NCI-H526 treated with DMSO at 0.1 percent for 48 hours (cell line): ENCODE results near the gene AGAP9.
"Not testable (repeated sequence)": the region's sequence is repeated elsewhere in the genome, so short reads cannot be mapped to it uniquely, and the experiment has no call there.

ENCODE experiments used
- DNase-seq: peaks from one replicate; lab custom pipeline; 2025; lab: John Stamatoyannopoulos, UW

The AGAP9 gene

DNA sequence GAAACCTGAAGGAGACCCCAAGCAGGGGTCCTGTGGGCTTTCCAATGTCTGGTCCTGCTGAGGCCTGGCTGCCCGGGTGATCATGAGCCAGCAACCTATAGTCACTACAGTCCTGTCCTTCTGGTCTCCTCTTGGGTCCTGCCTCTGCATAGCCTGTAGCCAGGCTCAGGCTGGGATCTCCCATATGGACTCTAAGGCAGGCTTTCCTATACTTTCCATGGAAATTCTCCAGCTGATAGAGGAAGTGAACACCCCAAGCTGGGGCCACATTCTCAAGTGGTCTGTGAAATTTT is 66.0 kb downstream of the AGAP9 start:
- DNase-seq, result no peak

DNA sequence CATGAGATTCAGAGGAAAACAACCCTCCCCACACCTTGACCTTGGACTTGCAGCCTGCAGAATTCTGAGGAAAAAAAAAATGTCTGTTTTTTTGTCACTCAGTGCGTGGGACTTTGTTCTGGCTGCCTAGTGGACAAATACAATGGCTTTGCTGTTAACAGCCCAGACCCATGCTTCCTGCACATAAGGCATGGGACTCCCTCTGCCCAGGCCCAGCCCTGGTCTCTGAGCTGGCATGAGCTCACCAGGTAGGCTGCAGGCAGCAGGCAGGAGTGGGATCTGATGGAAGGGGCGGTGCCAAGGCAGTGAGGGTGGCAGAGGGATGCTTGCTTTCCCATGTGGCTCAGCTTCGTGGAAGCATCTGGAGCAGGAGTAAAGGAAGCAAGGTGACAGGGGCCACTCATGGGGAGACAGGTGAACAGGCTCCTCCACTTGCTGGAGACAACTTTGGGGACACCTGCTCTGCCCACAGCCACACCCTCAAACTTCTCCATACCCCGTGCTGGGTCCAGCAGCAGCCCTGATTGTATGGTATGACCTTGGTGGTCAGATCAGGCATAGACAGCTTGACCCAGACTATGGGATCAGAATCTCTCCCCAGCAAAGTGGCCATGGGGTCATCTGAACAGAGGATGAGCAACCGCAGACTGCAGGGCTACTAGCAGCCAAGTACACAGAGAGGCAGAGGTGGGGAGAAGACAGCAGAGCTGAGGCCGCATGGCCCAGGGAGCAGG is 66.5 kb downstream of the AGAP9 start:
- DNase-seq, result no peak

DNA sequence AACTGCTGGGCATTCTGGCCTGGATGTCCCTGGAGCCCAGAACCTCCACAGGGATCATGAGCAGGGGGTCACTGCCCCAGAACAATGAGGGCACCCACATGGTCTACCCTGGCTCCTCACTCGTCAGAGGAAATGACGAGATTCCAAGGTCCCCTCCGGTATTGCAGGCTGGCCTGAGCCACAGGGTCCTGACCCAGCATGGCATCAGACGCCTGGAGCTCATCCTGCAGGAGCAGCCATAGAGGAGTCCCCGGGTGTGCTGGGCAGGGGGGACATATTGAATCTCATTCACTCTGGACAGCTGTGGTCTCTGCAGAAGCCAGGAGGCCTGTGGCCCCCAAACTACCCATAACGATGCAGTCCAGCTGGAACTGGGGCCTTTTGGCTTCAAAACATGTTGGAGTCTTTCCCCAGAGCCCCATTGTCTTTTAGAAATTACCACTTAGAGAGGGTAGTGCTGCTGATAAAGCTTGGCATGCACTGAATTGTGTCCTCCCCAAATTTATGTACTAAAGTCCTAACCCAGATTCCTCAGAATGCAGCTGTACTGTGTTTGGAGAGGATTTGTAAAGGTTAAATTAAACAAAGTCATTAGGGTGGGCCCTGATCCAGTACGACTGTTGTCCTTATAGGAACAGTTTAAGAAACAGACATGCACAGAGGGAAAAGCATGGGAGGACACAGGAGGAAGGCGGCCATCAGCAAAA is 67.2 kb downstream of the AGAP9 start:
- DNase-seq, result no peak

DNA sequence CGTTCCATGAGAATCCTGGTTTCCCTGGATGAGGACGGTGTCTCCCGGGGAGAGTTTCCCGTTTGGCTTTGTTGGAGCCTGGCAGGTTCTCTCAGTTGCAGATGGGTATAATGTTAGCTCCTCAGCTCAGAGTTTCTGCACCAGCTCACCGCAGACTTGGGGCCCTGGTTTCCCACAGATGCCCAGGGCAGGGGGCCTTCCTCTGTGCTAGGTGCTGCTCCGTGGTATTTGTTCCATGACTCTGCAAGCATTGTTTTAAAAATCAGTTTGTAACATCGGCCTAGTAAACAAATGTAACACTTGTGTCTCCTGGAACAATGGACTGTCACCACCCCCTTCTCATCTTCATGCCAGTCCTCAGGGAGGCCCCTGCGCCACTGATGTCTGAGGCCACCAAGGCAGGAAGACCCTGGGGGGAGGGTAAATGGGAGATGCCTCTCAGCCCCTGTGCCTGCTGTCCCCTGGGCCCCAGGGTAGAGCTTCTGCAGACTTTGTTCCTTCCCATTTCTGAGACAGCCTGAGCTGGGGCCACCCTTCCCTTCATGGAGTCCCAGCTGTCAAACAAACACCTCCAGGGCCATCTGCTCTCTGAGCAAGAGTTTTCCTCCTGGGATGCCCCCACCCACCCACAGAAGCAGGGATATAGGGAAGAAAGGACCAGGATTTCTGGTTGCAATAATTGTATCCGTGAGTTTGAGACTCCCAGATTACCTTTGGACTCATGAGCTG is 67.9 kb downstream of the AGAP9 start:
- DNase-seq, result not testable (repeated sequence)

DNA sequence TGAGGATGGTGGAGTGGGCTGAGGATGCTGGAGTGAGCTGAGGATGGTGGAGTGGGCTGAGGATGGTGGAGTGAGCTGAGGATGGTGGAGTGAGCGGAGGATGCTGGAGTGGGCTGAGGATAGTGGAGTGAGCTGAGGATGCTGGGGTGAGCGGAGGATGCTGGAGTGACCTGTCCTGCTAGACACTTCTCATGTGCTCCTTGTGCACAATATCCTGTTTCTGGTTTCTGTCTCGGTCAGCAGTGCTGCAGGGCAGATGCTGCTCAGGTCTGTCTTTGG is 68.7 kb downstream of the AGAP9 start:
- DNase-seq, result no peak

DNA sequence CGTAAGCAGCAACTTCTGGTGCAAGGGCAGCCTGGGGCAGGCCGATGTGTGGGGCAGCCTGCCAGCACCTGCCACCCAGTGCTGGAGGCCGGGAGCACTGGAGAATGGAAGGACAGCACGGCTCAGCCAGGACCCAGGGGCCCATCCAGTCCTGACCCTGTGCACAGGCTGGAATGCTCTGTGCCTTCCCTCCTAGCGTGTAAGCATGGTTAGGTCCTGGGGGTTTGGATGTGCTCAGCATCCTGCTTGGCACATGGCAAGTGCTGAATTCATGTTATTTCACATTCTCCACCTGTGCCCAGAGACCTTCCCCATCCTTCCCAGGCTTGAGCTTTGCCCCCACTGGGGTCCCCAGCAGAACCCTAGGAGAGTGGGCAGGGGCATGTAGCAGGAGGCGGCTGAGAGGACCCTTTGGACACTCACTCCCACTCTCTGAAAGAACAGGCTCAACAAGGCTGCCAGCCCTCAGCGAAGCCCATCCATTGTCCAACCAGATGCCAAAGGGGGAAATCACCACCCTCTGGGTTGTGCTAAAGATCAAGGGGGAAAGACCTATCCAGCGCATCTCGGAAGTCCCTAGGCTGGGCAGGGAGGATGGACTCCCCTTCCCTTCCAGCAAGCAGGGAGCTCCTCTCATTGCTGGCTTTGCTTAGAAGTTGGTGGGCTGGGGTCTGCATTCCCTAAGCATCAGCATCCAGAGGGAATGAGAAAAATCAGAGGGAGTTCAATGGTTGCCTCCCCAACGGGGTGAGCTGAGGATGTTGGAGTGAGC is 69.2 kb downstream of the AGAP9 start:
- no peak for DNase-seq

DNA sequence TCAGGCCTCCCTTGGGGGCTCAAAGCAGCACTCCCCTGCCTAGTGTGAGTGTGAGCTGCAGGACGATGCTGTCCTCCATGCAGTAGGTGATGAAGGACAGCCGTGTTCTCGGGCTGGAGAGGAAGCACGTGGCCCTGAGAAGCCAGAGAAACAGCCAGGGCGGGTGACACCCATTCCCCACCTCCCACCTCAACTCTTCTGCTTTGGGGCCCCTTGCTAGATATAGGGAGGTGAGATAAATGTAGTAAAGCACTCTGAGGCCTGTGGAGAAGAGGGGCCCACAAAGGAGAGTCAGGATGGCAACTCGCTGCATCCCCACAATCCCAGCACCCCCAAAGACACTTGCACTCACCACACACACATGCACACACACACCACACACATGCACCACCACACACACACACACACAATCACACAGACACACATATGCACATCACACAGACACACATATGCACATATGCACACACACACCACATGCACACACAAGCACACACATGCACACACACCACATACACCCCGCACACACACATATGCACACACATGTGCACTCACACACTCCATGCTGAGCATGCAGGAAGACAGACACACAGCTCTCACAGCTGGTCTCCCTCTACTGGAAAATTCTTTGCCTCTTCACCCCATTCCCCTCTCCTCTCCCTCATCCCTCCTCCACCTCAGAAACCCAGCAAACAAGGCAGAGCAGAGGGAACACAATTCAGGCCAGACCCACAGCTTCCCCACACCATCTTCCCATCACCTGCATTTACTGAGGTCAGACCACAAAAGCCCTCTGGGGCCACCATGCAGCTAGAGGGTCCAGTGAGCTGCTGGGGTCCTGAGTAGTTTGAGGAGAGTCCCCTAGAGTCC is 70.1 kb downstream of the AGAP9 start:
- no peak for DNase-seq

DNA sequence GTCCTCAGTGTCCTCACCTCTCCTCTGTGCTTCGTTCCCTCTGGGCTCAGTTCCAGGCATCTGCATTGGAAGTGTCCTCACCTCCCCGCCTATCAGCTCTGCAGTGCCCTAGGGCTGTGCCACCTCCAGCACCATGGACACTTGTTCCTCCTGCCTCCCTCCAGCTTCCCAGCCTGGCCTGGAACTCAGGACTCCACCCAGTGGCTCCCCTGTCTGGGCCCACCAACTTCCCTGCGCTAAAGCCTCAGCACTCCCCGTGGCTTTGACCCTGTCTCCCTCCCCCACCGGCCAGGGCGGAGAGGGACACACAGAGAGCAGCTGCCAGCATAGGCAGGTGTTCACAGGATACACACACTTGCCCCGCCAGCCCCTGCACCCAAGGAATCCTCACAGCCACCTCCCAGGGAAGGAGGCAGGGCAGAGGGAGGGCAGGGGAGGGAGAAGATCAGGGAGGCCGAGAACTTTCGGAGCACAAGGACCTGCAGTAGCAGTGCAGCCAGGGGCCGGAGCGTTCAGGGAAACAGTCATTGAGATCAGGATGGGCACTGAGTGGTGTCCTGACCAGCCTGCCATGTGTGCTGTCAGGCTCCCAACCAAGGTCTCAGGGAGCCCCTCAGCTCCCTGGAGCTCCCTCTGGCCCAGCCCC is 70.8 kb downstream of the AGAP9 start:
- no peak for DNase-seq

DNA sequence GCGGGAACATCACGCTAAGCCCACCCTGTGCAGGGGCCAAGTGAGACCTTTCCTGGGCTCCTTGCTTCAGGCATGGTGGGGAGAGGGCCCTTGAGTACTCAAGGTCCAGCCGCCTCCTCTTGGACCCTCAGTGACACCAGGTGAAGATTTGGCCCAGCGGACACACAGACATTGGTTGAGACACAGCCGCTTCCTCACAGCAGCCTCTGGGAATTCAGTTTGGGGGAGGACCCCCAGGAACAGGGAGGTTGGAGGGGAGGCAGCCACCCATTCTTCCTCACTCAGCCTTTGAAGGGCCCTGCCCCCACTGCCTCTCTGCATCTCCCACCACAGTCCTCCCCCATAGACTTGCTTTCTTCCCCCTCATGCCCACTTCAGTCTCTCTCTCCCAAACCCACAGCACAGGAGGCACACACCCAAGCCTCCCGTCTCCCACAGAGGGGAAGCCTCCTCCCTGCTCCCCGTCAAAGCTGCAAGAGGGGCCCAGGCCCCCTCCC is 71.4 kb downstream of the AGAP9 start:
- DNase-seq, result no peak
